22Rv1 (cell line): ENCODE measurements around the gene PGM1.

Experiments
- CTCF ChIP-seq: fragments of 450-650 bp; IDR thresholded peaks from 2 replicates; pipeline ENCODE4 v1.5.1; 2017; ENCODE audit warnings: mild to moderate bottlenecking
- ZFX ChIP-seq: fragments of 450-650 bp; IDR thresholded peaks from 2 replicates; pipeline ENCODE4 v1.6.1; 2017; ENCODE audit warnings: antibody characterized with exemption, borderline replicate concordance

- no peak for TF ChIP-seq CTCF
- TF ChIP-seq ZFX = no peak
Measured at GRCh38 chr1:63665410-63665809, 72.2 kb downstream of the PGM1 start.
